Activated B cell treated with CpG ODN at 0.5 μM for 24 hours (primary cell): ENCODE data around the gene SLC35E3. TPM values are rescaled to one million over a fixed set of nuclear protein-coding genes. Genes with fewer than 3 reads are reported as not detected.

Experiments used
- ATAC-seq: fragments of 200-7000 bp; cut with Tn5 transposase; one replicate; pipeline ENCODE4 v1.10.0; 2021; ENCODE audit warnings: low read depth, mild to moderate bottlenecking, moderate library complexity
- CTCF ChIA-PET: fragments of 350-600 bp; sonication (Branson Sonifier 250); formaldehyde crosslinking; loops from one replicate; lab custom pipeline; 2021; ENCODE audit warnings: antibody characterized with exemption; lab: Charles Lee
- POLR2A ChIA-PET: fragments of 350-600 bp; sonication (Branson Sonifier 250); formaldehyde crosslinking; loops from one replicate; lab custom pipeline; 2021; ENCODE audit warnings: antibody characterized with exemption; lab: Charles Lee
- DNase-seq: peaks from one replicate; pipeline ENCODE4 v3.0.0; 2022
- H3K27ac Mint-ChIP-seq: one replicate; pipeline ENCODE4 v1.8.0; 2020; ENCODE audit warnings: mixed read lengths
- H3K27me3 Mint-ChIP-seq: one replicate; pipeline ENCODE4 v1.8.0; 2021; ENCODE audit warnings: mixed read lengths
- H3K36me3 Mint-ChIP-seq: one replicate; pipeline ENCODE4 v1.8.0; 2021; ENCODE audit warnings: low read depth, mixed read lengths
- H3K4me1 Mint-ChIP-seq: one replicate; pipeline ENCODE4 v1.8.0; 2021; ENCODE audit warnings: mixed read lengths
- H3K4me3 Mint-ChIP-seq: one replicate; pipeline ENCODE4 v1.8.0; 2020; ENCODE audit warnings: mild to moderate bottlenecking, mixed read lengths
- H3K9me3 Mint-ChIP-seq: one replicate; pipeline ENCODE4 v1.8.0; 2020; ENCODE audit warnings: mixed read lengths
- intact Hi-C: fragments of 100-400 bp; cut with micrococcal nuclease; formaldehyde crosslinking; loops from one replicate; pipeline ENCODE4 v1.15.1; 2024
- total RNA-seq: library from RNA; stranded (reverse); gene quantifications from 2 replicates; pipeline ENCODE4 v1.2.3, GENCODE V29; 2022
- TF ChIP-seq, protein P1 (sequence below): fragments of 200-600 bp; IDR thresholded peaks from one replicate; pipeline ENCODE4 v1.8.0; 2022; ENCODE audit warnings: antibody characterized with exemption, mild to moderate bottlenecking

SLC35E3 gene
- total RNA-seq, 1 donor from 2014 or later = 9.5 TPM

DNA sequence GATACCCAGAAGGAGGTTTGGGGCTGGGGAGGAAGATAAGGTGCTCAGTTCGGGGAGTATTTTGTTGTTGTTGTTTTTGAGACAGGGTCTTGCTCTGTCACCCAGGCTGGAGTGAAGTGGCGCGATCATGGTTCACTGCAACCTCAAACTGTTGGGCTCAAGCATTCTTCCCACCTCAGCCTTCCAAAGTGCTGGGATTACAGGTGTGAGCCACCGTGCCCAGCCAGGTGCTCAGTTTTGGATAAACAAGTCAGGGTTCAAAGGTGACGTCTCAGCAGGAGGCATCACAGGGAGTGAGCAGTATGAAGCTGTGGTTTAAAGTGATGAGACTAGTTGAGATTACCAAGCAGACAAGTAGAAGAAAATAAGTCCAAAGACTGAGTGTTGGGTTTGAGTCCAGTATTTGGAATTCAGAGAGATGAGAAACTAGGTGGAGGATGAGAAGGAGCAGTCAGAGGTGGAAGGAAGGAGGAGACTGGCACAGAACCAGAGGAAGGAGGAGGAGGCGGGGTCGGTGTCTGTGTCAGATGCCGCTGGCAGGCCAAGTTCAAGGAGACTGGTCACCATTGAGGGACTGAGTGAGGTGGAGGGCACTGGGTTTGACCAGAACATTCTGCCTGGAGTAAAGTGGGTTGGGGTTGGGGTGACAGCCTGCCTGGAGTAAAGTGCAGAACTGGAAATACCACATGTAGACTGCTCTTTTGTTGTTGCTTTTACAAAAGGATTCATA lies 16.1 kb downstream of the SLC35E3 start:
- Mint-ChIP-seq H3K36me3 (peaks cover 50% of the 10 kb centered on the region), H3K27me3 (no peaks in the 10 kb centered on the region), H3K9me3 (no peaks in the 10 kb centered on the region), H3K4me1 (no peaks in the 10 kb centered on the region), H3K27ac (no peak overlapping the region), H3K4me3 (no peak overlapping the region)
- ChIA-PET POLR2A (no interaction called here), CTCF (no interaction called here)
- ATAC-seq (no peak), DNase-seq (no peak)
- TF ChIP-seq, protein P1, sequence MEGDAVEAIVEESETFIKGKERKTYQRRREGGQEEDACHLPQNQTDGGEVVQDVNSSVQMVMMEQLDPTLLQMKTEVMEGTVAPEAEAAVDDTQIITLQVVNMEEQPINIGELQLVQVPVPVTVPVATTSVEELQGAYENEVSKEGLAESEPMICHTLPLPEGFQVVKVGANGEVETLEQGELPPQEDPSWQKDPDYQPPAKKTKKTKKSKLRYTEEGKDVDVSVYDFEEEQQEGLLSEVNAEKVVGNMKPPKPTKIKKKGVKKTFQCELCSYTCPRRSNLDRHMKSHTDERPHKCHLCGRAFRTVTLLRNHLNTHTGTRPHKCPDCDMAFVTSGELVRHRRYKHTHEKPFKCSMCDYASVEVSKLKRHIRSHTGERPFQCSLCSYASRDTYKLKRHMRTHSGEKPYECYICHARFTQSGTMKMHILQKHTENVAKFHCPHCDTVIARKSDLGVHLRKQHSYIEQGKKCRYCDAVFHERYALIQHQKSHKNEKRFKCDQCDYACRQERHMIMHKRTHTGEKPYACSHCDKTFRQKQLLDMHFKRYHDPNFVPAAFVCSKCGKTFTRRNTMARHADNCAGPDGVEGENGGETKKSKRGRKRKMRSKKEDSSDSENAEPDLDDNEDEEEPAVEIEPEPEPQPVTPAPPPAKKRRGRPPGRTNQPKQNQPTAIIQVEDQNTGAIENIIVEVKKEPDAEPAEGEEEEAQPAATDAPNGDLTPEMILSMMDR = no peak
- intact Hi-C loops = no loop called here

- H3K4me3 Mint-ChIP-seq = no peak overlapping the region
- CTCF ChIA-PET = no interaction called here
- H3K9me3 Mint-ChIP-seq = no peaks in the 10 kb centered on the region
- ATAC-seq (no peak), DNase-seq (no peak)
- no peaks in the 10 kb centered on the region for H3K27me3 Mint-ChIP-seq
- intact Hi-C loops = no loop called here
- H3K27ac Mint-ChIP-seq = no peak overlapping the region
- H3K36me3 Mint-ChIP-seq = peaks cover 46% of the 10 kb centered on the region
- TF ChIP-seq, protein P1 = no peak
- POLR2A ChIA-PET = no interaction called here
- no peaks in the 10 kb centered on the region for H3K4me1 Mint-ChIP-seq
Measured at GRCh38 chr12:68762691-68763090, 16.7 kb downstream of the SLC35E3 start.

DNA sequence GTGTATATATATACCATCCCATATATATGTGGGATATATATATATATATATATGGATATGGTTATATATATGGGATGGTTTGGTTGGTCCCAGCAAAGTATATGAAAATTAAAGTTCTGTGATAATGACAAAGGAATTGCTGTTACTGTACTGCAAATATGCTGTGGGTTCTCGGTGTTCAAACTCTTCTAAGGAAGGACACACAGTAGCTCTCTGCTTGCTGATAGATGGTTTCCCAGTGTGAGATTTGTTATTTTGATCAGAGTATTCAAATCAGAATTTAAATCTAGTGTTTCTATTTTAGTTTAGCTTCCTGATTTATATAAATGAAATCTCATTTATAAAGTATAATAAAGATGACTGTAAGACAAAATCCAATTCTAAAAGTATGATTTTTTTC lies 19.7 kb downstream of the SLC35E3 start:
- Mint-ChIP-seq H3K4me1 (peaks cover 6% of the 10 kb centered on the region), H3K36me3 (peaks cover 31% of the 10 kb centered on the region), H3K4me3 (no peak overlapping the region), H3K27me3 (no peaks in the 10 kb centered on the region), H3K9me3 (no peaks in the 10 kb centered on the region), H3K27ac (no peak overlapping the region)
- ATAC-seq = no peak
- CTCF ChIA-PET = no interaction called here
- DNase-seq = no peak
- intact Hi-C loops = no loop called here
- TF ChIP-seq, protein P1 = no peak
- POLR2A ChIA-PET = no interaction called here

DNA sequence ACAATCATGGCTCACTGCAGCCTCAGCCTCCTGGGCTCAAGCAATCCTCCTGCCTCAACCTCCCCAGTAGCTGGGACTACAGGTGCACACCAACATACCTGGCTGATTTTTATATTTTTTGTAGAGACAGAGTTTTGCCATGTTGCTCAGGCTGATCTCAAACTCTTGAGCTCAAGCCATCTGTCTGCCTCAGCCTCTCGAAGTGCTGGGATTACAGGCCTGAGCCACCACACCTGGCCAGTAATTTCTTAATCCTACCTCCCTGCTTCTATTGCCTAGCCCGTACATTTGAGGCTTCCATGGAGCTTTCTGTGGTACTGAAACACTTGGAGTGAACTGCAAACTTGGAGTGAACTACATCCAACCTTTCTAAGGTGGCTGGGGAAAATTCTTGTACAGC lies 20.7 kb downstream of the SLC35E3 start:
- intact Hi-C loops = no loop called here
- Mint-ChIP-seq H3K4me1 (peaks cover 10% of the 10 kb centered on the region), H3K27me3 (no peaks in the 10 kb centered on the region), H3K4me3 (no peak overlapping the region), H3K9me3 (no peaks in the 10 kb centered on the region), H3K27ac (no peak overlapping the region), H3K36me3 (peaks cover 26% of the 10 kb centered on the region)
- DNase-seq = no peak
- TF ChIP-seq, protein P1 = no peak
- ChIA-PET POLR2A (interaction anchor here (0.7 kb wide), 1 partner anchor 409 kb away, joined by 4 read pairs; no protein-coding TSS in a partner anchor), CTCF (no interaction called here)
- ATAC-seq = no peak

GRCh38 chr12:68767191-68767590 lies 21.2 kb downstream of the SLC35E3 start:
- no peak overlapping the region for H3K4me3 Mint-ChIP-seq
- CTCF ChIA-PET = no interaction called here
- intact Hi-C loops = no loop called here
- no peak overlapping the region for H3K27ac Mint-ChIP-seq
- no peak for DNase-seq
- H3K27me3 Mint-ChIP-seq = no peaks in the 10 kb centered on the region
- H3K9me3 Mint-ChIP-seq = no peaks in the 10 kb centered on the region
- no peak for ATAC-seq
- POLR2A ChIA-PET = interaction anchor here (0.7 kb wide), 1 partner anchor 410 kb away, joined by 4 read pairs; no protein-coding TSS in a partner anchor
- H3K4me1 Mint-ChIP-seq = peaks cover 11% of the 10 kb centered on the region
- H3K36me3 Mint-ChIP-seq = peaks cover 21% of the 10 kb centered on the region
- TF ChIP-seq, protein P1 = no peak
